OCI-LY3 (cell line): ENCODE measurements around the gene GEMIN5.

Experiments
- EZH2phosphoT487 ChIP-seq: fragments of 200-600 bp; shearing (Covaris generic); IDR thresholded peaks from 2 replicates; pipeline ENCODE4 v1.6.1; 2018; ENCODE audit warnings: antibody characterized with exemption, mixed run types, low read depth
- TF ChIP-seq, protein P1 (sequence below): fragments of 200-600, 300-600 bp; sonication (generic); IDR thresholded peaks from 2 replicates; pipeline ENCODE4 v1.5.1; 2014; ENCODE audit warnings: antibody characterized with exemption, low read length, low read depth

DNA sequence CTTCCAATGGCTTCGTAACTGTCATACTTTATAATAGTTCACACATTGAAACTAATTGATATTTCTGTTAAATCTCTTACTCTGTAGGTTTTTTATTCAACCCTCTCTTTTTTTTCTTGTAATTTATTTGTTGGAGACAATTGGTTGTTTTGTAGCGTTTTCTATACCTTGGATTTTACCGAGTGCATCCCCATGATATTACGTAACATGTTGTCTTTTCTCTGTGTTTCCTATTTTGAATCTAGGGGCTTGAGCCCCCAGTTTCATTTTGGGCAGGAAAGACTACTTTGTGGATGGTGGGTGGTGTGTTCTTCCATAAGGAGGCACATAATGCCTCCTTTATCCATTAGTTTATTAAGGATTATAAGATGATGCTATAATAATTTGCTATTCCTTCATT is 10.3 kb upstream of the GEMIN5 start:
- TF ChIP-seq, protein P1, sequence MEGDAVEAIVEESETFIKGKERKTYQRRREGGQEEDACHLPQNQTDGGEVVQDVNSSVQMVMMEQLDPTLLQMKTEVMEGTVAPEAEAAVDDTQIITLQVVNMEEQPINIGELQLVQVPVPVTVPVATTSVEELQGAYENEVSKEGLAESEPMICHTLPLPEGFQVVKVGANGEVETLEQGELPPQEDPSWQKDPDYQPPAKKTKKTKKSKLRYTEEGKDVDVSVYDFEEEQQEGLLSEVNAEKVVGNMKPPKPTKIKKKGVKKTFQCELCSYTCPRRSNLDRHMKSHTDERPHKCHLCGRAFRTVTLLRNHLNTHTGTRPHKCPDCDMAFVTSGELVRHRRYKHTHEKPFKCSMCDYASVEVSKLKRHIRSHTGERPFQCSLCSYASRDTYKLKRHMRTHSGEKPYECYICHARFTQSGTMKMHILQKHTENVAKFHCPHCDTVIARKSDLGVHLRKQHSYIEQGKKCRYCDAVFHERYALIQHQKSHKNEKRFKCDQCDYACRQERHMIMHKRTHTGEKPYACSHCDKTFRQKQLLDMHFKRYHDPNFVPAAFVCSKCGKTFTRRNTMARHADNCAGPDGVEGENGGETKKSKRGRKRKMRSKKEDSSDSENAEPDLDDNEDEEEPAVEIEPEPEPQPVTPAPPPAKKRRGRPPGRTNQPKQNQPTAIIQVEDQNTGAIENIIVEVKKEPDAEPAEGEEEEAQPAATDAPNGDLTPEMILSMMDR: no peak
- TF ChIP-seq EZH2phosphoT487: no peak
